IMR-90 (cell line): ENCODE data around the gene PIGU.

ENCODE experiments used
- CTCF ChIP-seq: conservative IDR thresholded peaks from 2 replicates; pipeline ENCODE4 v1.5.1; 2012; ENCODE audit warnings: mild to moderate bottlenecking, low read depth, low read length, improper control_type of control experiment
- MXI1 ChIP-seq: IDR thresholded peaks from 2 replicates; pipeline ENCODE4 v1.6.1; 2012; ENCODE audit warnings: low read depth, mild to moderate bottlenecking, low read length, moderate library complexity, borderline replicate concordance
- POLR2A ChIP-seq: IDR thresholded peaks from 2 replicates; pipeline ENCODE4 v1.6.1; 2012; ENCODE audit warnings: mild to moderate bottlenecking, low read depth, low read length
- TF ChIP-seq, protein P1 (sequence below): fragments of 150-350 bp; IDR thresholded peaks from 2 replicates; pipeline ENCODE4 v1.6.1; 2016; ENCODE audit warnings: low read depth, mild to moderate bottlenecking, low read length, moderate library complexity, borderline replicate concordance

GRCh38 chr20:34708621-34709043, 31.7 kb upstream of the PIGU start:
- TF ChIP-seq MXI1 (no peak), CTCF (peak; percentile 46), POLR2A (0 out of 2 replicates have a peak, but pooled peaks have one; percentile 7)
- TF ChIP-seq, protein P1, sequence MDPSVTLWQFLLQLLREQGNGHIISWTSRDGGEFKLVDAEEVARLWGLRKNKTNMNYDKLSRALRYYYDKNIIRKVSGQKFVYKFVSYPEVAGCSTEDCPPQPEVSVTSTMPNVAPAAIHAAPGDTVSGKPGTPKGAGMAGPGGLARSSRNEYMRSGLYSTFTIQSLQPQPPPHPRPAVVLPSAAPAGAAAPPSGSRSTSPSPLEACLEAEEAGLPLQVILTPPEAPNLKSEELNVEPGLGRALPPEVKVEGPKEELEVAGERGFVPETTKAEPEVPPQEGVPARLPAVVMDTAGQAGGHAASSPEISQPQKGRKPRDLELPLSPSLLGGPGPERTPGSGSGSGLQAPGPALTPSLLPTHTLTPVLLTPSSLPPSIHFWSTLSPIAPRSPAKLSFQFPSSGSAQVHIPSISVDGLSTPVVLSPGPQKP = no peak
